Neural cell (in vitro differentiated cells): Measurements from ENCODE around the gene ZNF564. TPM values are rescaled to one million over a fixed set of nuclear protein-coding genes. Genes with fewer than 3 reads are reported as not detected.
"Not testable (repeated sequence)": the region's sequence is repeated elsewhere in the genome, so short reads cannot be mapped to it uniquely, and the experiment has no call there.

Experiments
- H2AFZ ChIP-seq: fragments of 200-600, 300-800 bp; sonication (generic), shearing (Covaris generic); 2 replicates; pipeline ENCODE4 v1.6.0; 2014; ENCODE audit warnings: low read depth, mild to moderate bottlenecking, antibody characterized with exemption, low read length, moderate library complexity
- H3F3A ChIP-seq: fragments of 200-600 bp; shearing (Covaris generic); 2 replicates; pipeline ENCODE4 v1.6.1; 2016; ENCODE audit warnings: mild to moderate bottlenecking, moderate library complexity, mixed read lengths, antibody characterized with exemption, low read length; ENCODE audit not compliant: insufficient read depth, poor library complexity, severe bottlenecking
- H3K27ac ChIP-seq: fragments of 200-600, 300-800 bp; sonication (generic), shearing (Covaris generic); 2 replicates; pipeline ENCODE4 v1.5.1; 2014; ENCODE audit warnings: mild to moderate bottlenecking, low read length, moderate library complexity
- H3K27me3 ChIP-seq: fragments of 300-800, 200-600 bp; sonication (generic), shearing (Covaris generic); 2 replicates; pipeline ENCODE4 v1.6.0; 2014; ENCODE audit warnings: mild to moderate bottlenecking, low read depth, low read length, moderate library complexity; ENCODE audit not compliant: insufficient read depth
- H3K36me3 ChIP-seq: fragments of 300-800, 200-600 bp; sonication (generic), shearing (Covaris generic); 2 replicates; pipeline ENCODE4 v1.5.1; 2014; ENCODE audit warnings: mild to moderate bottlenecking, antibody characterized with exemption, low read length, moderate library complexity; ENCODE audit not compliant: insufficient read depth
- H3K4me2 ChIP-seq: fragments of 300-800, 200-600 bp; sonication (generic), shearing (Covaris generic); 2 replicates; pipeline ENCODE4 v1.6.0; 2014; ENCODE audit warnings: mild to moderate bottlenecking, low read length
- H3K4me3 ChIP-seq: fragments of 300-800, 200-600 bp; sonication (generic), shearing (Covaris generic); 2 replicates; pipeline ENCODE4 v1.5.1; 2014; ENCODE audit warnings: mild to moderate bottlenecking, low read length, moderate library complexity
- H3K79me2 ChIP-seq: fragments of 200-600 bp; shearing (Covaris generic); replicated peaks from 2 replicates; pipeline ENCODE4 v1.6.0; 2014; ENCODE audit warnings: mild to moderate bottlenecking, low read length, moderate library complexity; ENCODE audit not compliant: insufficient read depth
- H3K9ac ChIP-seq: fragments of 300-800, 200-600 bp; sonication (generic), shearing (Covaris generic); 2 replicates; pipeline ENCODE4 v1.6.1; 2016; ENCODE audit warnings: mild to moderate bottlenecking, low read length, mixed read lengths
- H3K9me2 ChIP-seq: fragments of 200-600 bp; shearing (Covaris generic); 2 replicates; pipeline ENCODE4 v1.6.1; 2016; ENCODE audit warnings: mild to moderate bottlenecking, low read length, mixed read lengths; ENCODE audit not compliant: insufficient read depth
- H3K9me3 ChIP-seq: fragments of 200-600, 300-800 bp; sonication (generic), shearing (Covaris generic); 2 replicates; pipeline ENCODE4 v1.6.1; 2016; ENCODE audit warnings: mild to moderate bottlenecking, mixed run types, low read length, moderate library complexity, mixed read lengths
- H4K20me1 ChIP-seq: fragments of 200-600 bp; shearing (Covaris generic); 2 replicates; pipeline ENCODE4 v1.6.1; 2016; ENCODE audit warnings: mild to moderate bottlenecking, mixed run types; ENCODE audit not compliant: insufficient read depth
- CTCF ChIP-seq: fragments of 450-650 bp; IDR thresholded peaks from 2 replicates; pipeline ENCODE4 v1.5.1; 2014; ENCODE audit warnings: antibody characterized with exemption, mild to moderate bottlenecking, moderate library complexity; ENCODE audit not compliant: poor library complexity, severe bottlenecking
- EP300 ChIP-seq: fragments of 450-650 bp; conservative IDR thresholded peaks from 2 replicates; pipeline ENCODE4 v1.6.1; 2014; ENCODE audit warnings: antibody characterized with exemption, mild to moderate bottlenecking, moderate library complexity; ENCODE audit not compliant: poor library complexity, severe bottlenecking
- EZH2 ChIP-seq: fragments of 200-600, 300-800 bp; shearing (Covaris generic), sonication (generic); IDR thresholded peaks from 2 replicates; pipeline ENCODE4 v1.6.1; 2014; ENCODE audit warnings: antibody characterized with exemption, low read length, borderline replicate concordance, mild to moderate bottlenecking; ENCODE audit not compliant: insufficient read depth, poor library complexity, severe bottlenecking
- MXI1 ChIP-seq: fragments of 450-650 bp; conservative IDR thresholded peaks from 2 replicates; pipeline ENCODE4 v1.6.1; 2014; ENCODE audit warnings: antibody characterized with exemption, mild to moderate bottlenecking; ENCODE audit not compliant: poor library complexity, severe bottlenecking
- POLR2AphosphoS5 ChIP-seq: IDR thresholded peaks from 2 replicates; pipeline ENCODE4 v1.6.1; 2012
- RAD21 ChIP-seq: fragments of 450-650 bp; conservative IDR thresholded peaks from 2 replicates; pipeline ENCODE4 v1.6.1; 2014; ENCODE audit warnings: antibody characterized with exemption, mild to moderate bottlenecking, moderate library complexity
- REST ChIP-seq: IDR thresholded peaks from 2 replicates; pipeline ENCODE4 v1.6.1; 2012; ENCODE audit warnings: borderline replicate concordance
- SMC3 ChIP-seq: fragments of 450-650 bp; conservative IDR thresholded peaks from 2 replicates; pipeline ENCODE4 v1.6.1; 2014; ENCODE audit warnings: antibody characterized with exemption, mild to moderate bottlenecking, moderate library complexity; ENCODE audit not compliant: poor library complexity
- TAF1 ChIP-seq: IDR thresholded peaks from 2 replicates; pipeline ENCODE4 v1.6.1; 2012; ENCODE audit warnings: low read depth
- polyA plus RNA-seq: library from polyadenylated mRNA; depleted of rRNA; stranded (reverse); fragments of >200 nt; gene quantifications from 2 replicates; pipeline ENCODE4 v1.2.3, GENCODE V29; 2014

ZNF564 gene
- polyA plus RNA-seq, 1 donor from 2014 or later, result 7.6 TPM

- Histone ChIP-seq H3K79me2 (no peaks in the 10 kb centered on the region), H4K20me1 (no peaks in the 10 kb centered on the region), H3K9me3 (no peaks in the 10 kb centered on the region), H3K4me2 (no peak overlapping the region), H3K9me2 (no peaks in the 10 kb centered on the region), H3K9ac (no peak overlapping the region), H2AFZ (no peak overlapping the region), H3K27ac (no peak overlapping the region), H3K36me3 (no peaks in the 10 kb centered on the region), H3K4me3 (no peak overlapping the region), H3F3A (no peaks in the 10 kb centered on the region), H3K27me3 (no peaks in the 10 kb centered on the region)
- no peak for TF ChIP-seq EZH2
- TF ChIP-seq SMC3, result no peak
- no peak for TF ChIP-seq MXI1
- TF ChIP-seq RAD21, result no peak
- no peak for TF ChIP-seq TAF1
- no peak for TF ChIP-seq EP300
- no peak for TF ChIP-seq REST
- no peak for TF ChIP-seq POLR2AphosphoS5
- TF ChIP-seq CTCF, result no peak
Measured at GRCh38 chr19:12567951-12568350, 16.7 kb upstream of the ZNF564 start.

- not testable (repeated sequence) for H3K4me3 ChIP-seq, H2AFZ ChIP-seq, H3K9ac ChIP-seq, H3K36me3 ChIP-seq, H4K20me1 ChIP-seq, H3K79me2 ChIP-seq, H3K27ac ChIP-seq, H3F3A ChIP-seq, H3K9me2 ChIP-seq, H3K27me3 ChIP-seq, H3K4me2 ChIP-seq, H3K9me3 ChIP-seq
Measured at GRCh38 chr19:12566380-12566779, 15.1 kb upstream of the ZNF564 start.

- Histone ChIP-seq H3K36me3 (no peaks in the 10 kb centered on the region), H4K20me1 (no peaks in the 10 kb centered on the region), H3K9ac (no peak overlapping the region), H3K27me3 (no peaks in the 10 kb centered on the region), H3F3A (no peaks in the 10 kb centered on the region), H3K79me2 (no peaks in the 10 kb centered on the region), H3K9me3 (no peaks in the 10 kb centered on the region), H3K4me3 (no peak overlapping the region), H3K27ac (no peak overlapping the region), H3K9me2 (no peaks in the 10 kb centered on the region), H3K4me2 (no peak overlapping the region), H2AFZ (no peak overlapping the region)
- TF ChIP-seq RAD21, result peak; percentile 64
- TF ChIP-seq POLR2AphosphoS5, result no peak
- peak; percentile 64 for TF ChIP-seq SMC3
- peak; percentile 71 for TF ChIP-seq CTCF
Measured at GRCh38 chr19:12564016-12564664, 12.9 kb upstream of the ZNF564 start.
